ENCODE results near the gene CACNA1F.

CACNA1F gene

GRCh38 chrX:49242545-49243066 lies 9.5 kb upstream of the CACNA1F start:
- H3K36me3 ChIP-seq (ENCODE audit: insufficient read depth, low read length): peaks cover 14% of the 10 kb centered on the region
- H3K27ac ChIP-seq (ENCODE audit: low read depth, low read length, poor library complexity, severe bottlenecking): no peak overlapping the region
- H3K9me2 ChIP-seq (ENCODE audit: low read depth, low read length): no peaks in the 10 kb centered on the region
- H3K79me2 ChIP-seq (ENCODE audit: insufficient read depth, low read length): no peaks in the 10 kb centered on the region
- no peak overlapping the region for H3K4me2 ChIP-seq (ENCODE audit: low read length)
- H3K4me3 ChIP-seq (ENCODE audit: low read depth, low read length, poor library complexity, severe bottlenecking): no peak overlapping the region
- H3F3A ChIP-seq (ENCODE audit: insufficient read depth, low read length): no peaks in the 10 kb centered on the region
- TF ChIP-seq EZH2 (IDR thresholded peaks at IDR 0.05; ENCODE audit: borderline replicate concordance, low read length): no peak
- TF ChIP-seq CTCF (IDR thresholded peaks at IDR 0.05; ENCODE audit: low read length): no peak
- no peak overlapping the region for H3K9ac ChIP-seq (ENCODE audit: low read length)
- no peaks in the 10 kb centered on the region for H3K9me3 ChIP-seq (ENCODE audit: low read length)
- no peak overlapping the region for H2AFZ ChIP-seq (ENCODE audit: low read length)
- H3K27me3 ChIP-seq (ENCODE audit: insufficient read depth, low read length): no peaks in the 10 kb centered on the region
- no peaks in the 10 kb centered on the region for H4K20me1 ChIP-seq (ENCODE audit: insufficient read depth, low read length)
- no peaks in the 10 kb centered on the region for H3K4me1 ChIP-seq (ENCODE audit: insufficient read depth, low read length, severe bottlenecking)

- no peak for TF ChIP-seq CTCF (IDR thresholded peaks at IDR 0.05; ENCODE audit: low read length)
- no peak for TF ChIP-seq EZH2 (IDR thresholded peaks at IDR 0.05; ENCODE audit: borderline replicate concordance, low read length)
- no peak overlapping the region for H3K27ac ChIP-seq (ENCODE audit: low read depth, low read length, poor library complexity, severe bottlenecking)
- no peak overlapping the region for H2AFZ ChIP-seq (ENCODE audit: low read length)
- H3F3A ChIP-seq (ENCODE audit: insufficient read depth, low read length): no peaks in the 10 kb centered on the region
- H3K4me1 ChIP-seq (ENCODE audit: insufficient read depth, low read length, severe bottlenecking): peaks cover 21% of the 10 kb centered on the region
- H3K9me3 ChIP-seq (ENCODE audit: low read length): no peaks in the 10 kb centered on the region
- no peak overlapping the region for H3K4me3 ChIP-seq (ENCODE audit: low read depth, low read length, poor library complexity, severe bottlenecking)
- H3K4me2 ChIP-seq (ENCODE audit: low read length): no peak overlapping the region
- H3K9ac ChIP-seq (ENCODE audit: low read length): no peak overlapping the region
- H4K20me1 ChIP-seq (ENCODE audit: insufficient read depth, low read length): no peaks in the 10 kb centered on the region
- no peaks in the 10 kb centered on the region for H3K79me2 ChIP-seq (ENCODE audit: insufficient read depth, low read length)
- no peaks in the 10 kb centered on the region for H3K27me3 ChIP-seq (ENCODE audit: insufficient read depth, low read length)
- H3K36me3 ChIP-seq (ENCODE audit: insufficient read depth, low read length): peaks cover 14% of the 10 kb centered on the region; the same call in 1 of the 2 replicates
- H3K9me2 ChIP-seq (ENCODE audit: low read depth, low read length): no peaks in the 10 kb centered on the region
These were observed 5.6 kb upstream of the CACNA1F start for GRCh38 chrX:49238735-49239134.

GRCh38 chrX:49237060-49237459 lies 3.9 kb upstream of the CACNA1F start:
- H3K27ac ChIP-seq (ENCODE audit: low read depth, low read length, poor library complexity, severe bottlenecking): peak overlapping the region; percentile 70
- no peaks in the 10 kb centered on the region for H3F3A ChIP-seq (ENCODE audit: insufficient read depth, low read length)
- H3K4me1 ChIP-seq (ENCODE audit: insufficient read depth, low read length, severe bottlenecking): peaks cover 21% of the 10 kb centered on the region
- no peaks in the 10 kb centered on the region for H3K79me2 ChIP-seq (ENCODE audit: insufficient read depth, low read length)
- no peak for TF ChIP-seq CTCF (IDR thresholded peaks at IDR 0.05; ENCODE audit: low read length)
- H3K4me3 ChIP-seq (ENCODE audit: low read depth, low read length, poor library complexity, severe bottlenecking): peak overlapping the region; percentile 72
- no peaks in the 10 kb centered on the region for H3K9me3 ChIP-seq (ENCODE audit: low read length)
- H2AFZ ChIP-seq (ENCODE audit: low read length): no peak overlapping the region
- peak overlapping the region; percentile 78 for H3K4me2 ChIP-seq (ENCODE audit: low read length)
- no peaks in the 10 kb centered on the region for H4K20me1 ChIP-seq (ENCODE audit: insufficient read depth, low read length)
- no peaks in the 10 kb centered on the region for H3K9me2 ChIP-seq (ENCODE audit: low read depth, low read length)
- 0 out of 2 replicates have a peak, but pooled peaks cover 5% of the 10 kb centered on the region for H3K36me3 ChIP-seq (ENCODE audit: insufficient read depth, low read length)
- no peaks in the 10 kb centered on the region for H3K27me3 ChIP-seq (ENCODE audit: insufficient read depth, low read length)
- peak overlapping the region; percentile 58; the same call in 1 of the 2 replicates for H3K9ac ChIP-seq (ENCODE audit: low read length)

Data from OCI-LY1 (cell line).